GM21515 (cell line): ENCODE data around the gene ZDHHC5.
"Not testable (repeated sequence)": the region's sequence is repeated elsewhere in the genome, so short reads cannot be mapped to it uniquely, and the experiment has no call there.

ENCODE experiments used
- ATAC-seq: cut with Tn5 transposase; IDR thresholded peaks from one replicate; pipeline ENCODE4 v1.9.1; 2021; ENCODE audit not compliant: unreplicated experiment

ZDHHC5 gene

DNA sequence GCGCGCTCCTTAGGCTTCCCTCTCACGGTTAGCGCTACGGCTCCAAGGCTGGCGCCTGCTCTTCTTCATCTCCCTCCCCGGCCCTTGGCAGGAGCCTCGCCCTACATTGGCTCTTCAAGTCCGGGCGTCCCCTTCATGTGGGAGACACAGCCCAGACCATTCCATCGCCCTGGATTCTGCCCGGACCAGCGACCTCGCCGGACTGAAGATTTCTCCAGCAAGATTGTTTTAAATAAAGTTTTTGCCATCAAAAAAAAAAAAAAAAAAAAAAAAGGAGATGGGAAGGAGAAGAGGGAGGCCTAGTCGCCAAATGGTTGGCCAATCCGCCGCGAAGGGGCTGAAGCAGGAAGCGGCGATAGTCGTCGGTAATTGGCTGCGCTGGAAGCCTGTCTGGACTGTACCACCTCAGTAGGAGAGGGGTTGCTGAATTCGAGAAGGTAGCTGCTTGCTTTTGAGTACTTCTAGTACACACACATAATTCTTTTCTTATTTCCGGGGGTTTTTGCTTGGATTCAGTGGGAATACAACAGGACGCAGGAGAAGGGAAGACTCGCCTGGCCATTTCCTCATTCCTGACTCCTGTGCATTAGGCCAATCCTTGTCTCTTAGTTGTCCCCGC is 688 bp upstream of the ZDHHC5 start:
- peak; percentile 69 for ATAC-seq

DNA sequence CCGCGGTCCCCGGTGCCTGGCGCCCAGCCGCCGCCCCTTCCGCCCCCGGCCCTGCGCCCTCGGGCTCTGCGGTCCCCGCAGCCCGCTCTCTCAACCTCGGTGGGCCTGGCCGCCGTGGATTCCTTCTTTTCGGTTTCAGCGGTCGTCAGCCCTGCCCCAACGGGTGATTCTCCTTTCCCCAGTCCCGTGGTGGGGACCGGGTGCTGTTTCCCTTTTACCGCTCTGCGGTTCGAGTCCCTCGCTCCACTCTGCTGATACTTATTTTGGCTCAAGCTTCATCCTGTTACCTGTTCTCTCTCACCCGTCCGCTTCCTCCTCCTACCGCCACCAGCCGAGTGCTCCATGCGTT is 494 bp downstream of the ZDHHC5 start:
- peak; percentile 10 for ATAC-seq

DNA sequence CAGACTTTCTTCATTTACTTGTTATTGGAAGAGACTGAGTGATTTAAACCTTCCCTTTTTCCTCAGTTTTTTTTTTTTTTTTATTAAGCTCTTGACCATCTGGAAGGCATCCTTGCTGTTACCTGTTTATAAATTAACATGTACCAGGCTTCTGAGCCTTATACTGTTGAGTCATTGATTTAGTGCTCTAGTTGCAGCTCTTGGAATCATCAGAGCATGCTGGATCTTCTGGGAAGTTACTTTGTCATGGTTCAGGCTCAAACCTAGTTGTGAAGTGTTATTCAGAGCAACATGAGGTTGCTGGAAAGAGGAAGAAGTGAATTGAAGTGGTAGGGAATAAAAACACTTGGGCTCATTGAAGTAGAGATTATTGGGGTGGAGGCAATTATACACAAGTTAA is 6.3 kb downstream of the ZDHHC5 start:
- no peak for ATAC-seq

DNA sequence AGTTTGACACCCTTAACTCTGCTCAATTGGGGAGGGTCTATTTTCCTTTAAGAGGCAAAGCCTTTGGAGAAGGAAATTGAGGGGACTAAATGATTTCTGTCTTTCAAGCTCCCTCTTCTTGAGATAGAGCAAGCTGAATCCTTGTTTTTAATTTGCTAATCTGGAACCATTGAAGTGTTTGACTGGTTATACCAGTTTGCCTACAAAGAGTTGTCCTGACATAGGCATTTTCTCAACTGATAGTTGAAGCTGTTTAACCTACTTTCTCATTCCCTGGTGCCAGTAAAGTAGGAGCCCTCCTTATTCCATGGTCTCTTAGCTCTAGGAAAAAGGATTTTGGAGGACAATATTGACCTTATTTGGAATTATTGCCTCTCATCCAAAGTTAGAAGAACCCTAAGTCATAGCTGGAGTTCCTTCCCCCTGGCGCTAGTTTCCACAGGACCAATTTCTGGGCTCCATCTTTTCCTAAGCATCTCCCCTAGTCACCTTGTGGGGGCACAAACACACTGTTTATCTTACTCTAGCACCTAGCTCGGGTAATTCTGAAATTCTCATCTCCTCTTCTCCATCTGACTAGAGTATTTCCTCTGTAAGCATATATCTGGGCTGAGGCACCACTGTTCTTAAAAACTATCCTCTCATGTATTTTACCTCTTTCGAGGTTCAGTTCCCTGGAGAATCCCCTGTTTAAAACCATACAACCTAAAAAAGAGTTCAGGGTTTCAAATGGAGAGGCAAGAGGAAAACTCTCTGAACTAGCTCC is 7.4 kb downstream of the ZDHHC5 start:
- no peak for ATAC-seq

DNA sequence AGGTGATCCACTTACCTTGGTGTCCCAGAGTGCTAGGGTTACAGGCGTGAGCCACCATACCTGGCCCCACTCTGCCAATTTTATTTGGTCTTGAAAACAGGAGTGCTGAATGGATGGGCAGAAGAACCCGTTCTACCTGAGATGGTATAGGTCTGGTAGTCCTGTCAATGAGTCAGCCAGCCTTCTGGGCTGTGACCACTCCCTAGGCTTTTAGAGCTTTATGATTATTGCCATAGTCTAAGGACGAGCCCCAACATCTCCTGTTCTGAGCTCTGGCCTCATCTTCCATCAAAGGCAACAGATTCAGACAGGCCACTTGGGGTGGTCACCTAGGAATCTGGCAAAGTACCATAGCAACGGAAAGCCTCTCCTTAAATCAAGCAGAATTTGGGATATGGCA is 11.5 kb downstream of the ZDHHC5 start:
- ATAC-seq: no peak

DNA sequence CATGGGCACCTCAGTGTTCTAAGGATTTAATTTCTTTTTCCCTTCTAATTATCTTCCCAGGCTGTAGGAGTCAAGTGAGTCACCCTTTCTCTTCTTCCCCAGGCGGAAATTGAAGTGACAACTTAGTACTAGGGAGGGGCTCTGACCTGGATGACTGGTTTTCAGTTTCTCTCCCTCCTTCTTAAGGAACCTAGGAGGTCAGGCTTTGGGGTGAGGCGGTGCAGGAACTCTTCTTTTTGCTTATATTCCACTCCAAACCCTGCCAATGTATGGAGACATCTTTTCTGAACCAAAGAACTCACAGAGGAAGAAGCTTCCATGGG is 12.6 kb downstream of the ZDHHC5 start:
- ATAC-seq: no peak

DNA sequence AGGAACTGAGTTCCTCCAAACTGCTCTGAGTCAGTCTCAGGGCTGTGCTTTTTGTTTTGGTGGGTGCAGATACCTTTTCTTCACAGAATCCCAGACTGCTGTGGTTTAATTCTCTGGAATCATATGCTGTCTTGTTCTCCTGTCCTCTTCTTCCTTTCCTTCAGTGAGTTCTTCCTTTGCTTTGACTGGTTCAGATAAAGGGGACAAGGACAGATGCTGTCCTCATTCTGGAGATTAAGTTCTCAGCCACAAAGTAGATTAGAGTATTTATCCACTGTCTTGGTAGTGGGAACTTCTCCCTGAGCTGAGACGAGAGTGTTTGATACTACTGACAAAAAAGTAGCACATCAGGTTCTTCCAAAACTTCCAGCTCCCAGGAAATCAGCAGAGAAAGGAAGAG is 13.3 kb downstream of the ZDHHC5 start:
- ATAC-seq: no peak

DNA sequence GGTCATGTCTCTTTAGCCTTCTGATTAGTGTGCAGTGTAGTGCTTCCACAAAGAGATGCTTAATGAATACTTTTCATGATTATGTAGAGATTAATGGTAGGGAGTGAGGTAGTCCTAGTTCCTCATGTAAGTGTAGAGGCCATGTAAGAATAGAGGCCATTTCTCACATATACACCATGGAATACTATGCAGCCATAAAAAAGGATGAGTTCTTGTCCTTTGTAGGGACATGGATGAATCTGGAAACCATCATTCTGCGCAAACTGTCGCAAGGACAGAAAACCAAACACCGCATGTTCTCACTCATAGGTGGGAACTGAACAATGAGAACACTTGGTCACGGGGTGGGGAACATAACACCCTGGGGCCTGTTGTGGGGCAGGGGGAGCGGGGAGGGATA is 22.6 kb downstream of the ZDHHC5 start:
- not testable (repeated sequence) for ATAC-seq

DNA sequence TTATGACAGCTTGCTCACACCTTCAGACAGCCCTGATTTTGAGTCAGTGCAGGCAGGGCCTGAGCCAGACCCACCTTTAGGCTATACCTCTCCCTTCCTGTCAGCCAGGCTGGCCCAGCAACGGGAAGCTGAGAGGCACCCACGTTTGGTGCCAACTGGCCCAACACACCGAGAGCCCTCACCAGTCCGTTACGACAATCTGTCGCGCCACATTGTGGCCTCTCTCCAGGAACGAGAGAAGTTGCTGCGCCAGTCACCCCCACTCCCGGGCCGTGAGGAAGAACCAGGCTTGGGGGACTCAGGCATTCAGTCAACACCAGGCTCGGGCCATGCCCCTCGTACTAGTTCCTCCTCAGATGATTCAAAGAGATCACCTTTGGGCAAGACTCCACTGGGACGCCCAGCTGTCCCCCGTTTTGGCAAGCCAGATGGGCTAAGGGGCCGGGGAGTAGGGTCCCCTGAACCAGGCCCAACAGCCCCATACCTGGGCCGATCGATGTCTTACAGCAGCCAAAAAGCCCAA is 31.0 kb downstream of the ZDHHC5 start:
- no peak for ATAC-seq

DNA sequence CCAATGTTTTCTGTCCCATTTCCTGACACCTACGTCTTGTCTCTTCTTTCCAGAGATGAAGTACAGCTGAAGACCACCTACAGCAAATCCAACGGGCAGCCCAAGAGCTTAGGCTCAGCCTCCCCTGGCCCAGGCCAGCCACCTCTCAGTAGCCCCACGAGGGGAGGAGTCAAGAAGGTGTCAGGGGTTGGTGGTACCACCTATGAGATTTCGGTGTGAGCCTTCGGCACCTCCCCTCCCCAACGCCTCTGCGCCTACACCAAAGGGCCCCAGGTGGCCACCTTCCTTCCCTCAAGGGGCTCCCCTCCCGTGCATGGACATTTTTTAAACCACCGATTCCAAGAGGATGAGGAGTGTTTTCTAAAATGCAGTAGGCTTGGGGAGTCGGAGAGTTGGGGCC is 31.9 kb downstream of the ZDHHC5 start:
- ATAC-seq: no peak

DNA sequence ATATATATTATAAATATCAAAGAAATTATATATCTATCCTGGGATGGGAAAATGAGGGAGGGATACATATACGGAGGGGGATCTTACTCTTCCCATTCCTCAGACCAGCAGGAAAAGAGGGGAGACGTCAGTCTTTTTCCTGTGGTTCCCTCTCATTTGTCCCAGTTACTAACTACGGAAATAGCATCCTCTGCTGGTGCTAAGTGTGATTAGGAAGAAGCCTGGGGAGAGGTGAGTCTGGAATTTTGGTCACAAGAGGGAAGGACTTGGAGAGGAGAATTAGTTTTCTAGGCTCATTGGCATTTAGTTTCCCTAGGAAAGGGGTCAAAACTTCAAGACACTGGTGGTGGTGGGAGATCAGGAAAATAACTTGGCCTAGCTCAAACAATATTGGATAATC is 32.5 kb downstream of the ZDHHC5 start:
- no peak for ATAC-seq

DNA sequence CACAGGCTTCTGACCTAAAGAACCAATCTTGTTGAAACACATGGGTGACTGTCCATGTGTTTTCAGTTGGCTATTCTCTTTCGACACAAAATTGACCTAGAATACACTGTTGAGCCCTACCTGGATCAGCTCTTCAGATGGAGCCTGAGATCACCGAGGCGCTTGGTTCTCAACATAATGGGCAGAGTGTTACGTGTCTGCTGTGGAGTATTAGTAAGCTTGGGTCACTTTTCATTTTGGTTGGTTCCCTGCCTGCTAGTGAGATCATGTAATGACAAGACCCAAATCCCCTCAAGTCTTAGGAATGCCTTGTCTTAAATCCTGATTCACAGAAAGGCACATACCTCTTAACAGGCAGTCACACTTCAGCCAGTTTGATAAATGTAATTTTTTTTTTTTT is 35.4 kb downstream of the ZDHHC5 start:
- ATAC-seq: no peak

DNA sequence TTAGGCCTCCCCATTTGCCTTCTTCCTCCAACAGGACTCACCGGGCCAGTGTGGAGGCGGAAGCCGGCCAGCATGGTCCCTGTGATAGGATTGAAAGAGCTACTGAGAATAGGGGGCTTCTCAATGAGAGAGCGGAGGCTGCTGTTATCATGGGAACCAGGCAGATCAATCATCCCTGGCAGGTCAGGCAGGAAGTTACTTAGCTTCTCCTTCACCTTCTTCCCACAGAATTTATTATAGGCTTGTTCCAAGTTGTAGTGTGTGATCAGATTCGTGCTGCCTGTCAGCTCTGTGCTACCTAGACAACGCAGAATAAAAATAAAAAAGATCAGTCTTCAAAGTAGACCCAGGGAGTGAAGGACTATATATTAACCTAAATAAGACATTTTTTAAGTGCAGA is 37.0 kb downstream of the ZDHHC5 start:
- no peak for ATAC-seq

DNA sequence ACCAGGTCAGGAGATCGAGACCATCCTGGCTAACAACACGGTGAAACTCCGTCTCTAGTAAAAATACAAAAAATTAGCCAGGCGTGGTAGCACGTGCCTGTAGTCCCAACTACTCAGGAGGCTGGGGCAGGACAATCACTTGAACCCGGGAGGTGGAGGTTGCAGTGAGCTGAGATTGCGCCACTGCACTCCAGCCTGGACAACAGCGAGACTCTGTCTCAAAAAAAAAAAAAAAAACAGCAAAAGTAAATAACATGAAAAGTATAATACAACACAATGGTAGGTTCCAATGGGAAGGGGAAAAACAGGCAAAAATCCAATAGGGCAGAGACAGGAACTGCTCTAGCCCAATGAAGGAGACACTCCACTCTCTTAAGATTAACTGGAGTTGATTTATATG is 37.5 kb downstream of the ZDHHC5 start:
- ATAC-seq: not testable (repeated sequence)

DNA sequence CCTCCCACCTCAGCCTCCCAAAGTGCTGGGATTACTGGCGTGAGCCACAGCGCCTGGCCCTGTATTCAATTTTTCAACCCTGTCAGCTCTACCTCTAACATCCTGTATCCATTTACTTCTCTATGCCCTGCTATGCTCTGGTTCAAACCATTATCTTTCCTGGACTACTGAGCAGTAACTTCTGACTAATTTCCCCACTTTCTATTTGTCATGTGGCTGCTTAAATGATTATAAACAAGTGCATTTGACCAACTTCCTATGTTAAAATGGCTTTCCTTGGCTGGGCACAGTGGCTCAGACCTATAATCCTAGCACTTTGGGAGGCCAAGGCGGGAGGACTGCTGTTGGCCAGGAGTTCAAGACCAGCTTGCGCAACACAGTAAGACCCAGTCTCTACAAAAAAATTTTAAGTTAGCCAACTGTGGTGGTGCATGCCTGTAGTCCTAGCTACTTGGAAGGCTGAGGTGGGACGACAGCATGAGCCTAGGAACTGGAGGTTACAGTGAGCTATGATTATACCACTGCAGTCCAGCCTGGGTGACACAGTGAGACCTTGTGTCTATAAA is 42.0 kb downstream of the ZDHHC5 start:
- ATAC-seq: no peak

DNA sequence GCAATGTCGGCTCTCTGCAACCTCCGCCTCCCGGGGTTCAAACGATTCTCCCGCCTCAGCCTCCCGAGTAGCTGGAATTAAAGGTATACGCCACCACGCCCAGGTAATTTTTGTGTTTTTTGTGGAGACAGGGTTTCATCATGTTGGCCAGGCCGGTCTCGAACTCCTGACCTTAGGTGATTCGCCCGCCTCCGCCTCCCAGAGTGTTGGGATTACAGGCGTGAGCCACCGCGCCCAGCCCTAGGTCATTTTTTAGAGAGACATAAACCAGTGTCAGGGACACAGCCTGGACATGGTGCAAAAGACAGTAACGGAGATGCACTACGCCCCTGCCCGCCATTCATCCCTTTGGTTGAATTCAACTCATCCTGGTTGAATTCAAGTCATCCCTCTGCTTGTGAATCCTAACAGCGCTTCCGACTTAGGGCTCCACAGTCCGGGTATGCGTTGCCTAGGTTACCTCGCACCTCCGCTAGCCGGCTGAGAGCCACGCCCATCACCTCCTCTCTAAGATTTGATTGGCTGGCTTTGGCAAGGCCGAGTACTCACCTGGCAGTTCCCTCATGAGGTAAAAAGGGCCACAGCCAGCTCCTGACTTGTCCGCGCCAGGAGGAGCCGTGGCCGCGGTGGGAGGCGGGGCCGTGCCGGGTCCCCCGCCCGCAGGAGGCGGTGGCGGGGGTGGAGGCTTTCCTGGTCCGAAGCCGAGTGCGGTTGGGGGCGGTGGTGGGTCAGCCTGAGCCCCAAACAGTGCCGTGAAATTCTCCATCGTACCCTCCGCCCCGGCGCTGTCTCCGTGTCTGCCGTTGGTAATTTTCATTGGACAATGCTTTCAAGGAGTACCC is 43.7 kb downstream of the ZDHHC5 start, which contains the start of gene MED19:
MED19 (minus strand) TSS at position 802 of the 842 bp plus-strand sequence; CDS start at position 766, 36 bp downstream.
- peak; percentile 51 for ATAC-seq

DNA sequence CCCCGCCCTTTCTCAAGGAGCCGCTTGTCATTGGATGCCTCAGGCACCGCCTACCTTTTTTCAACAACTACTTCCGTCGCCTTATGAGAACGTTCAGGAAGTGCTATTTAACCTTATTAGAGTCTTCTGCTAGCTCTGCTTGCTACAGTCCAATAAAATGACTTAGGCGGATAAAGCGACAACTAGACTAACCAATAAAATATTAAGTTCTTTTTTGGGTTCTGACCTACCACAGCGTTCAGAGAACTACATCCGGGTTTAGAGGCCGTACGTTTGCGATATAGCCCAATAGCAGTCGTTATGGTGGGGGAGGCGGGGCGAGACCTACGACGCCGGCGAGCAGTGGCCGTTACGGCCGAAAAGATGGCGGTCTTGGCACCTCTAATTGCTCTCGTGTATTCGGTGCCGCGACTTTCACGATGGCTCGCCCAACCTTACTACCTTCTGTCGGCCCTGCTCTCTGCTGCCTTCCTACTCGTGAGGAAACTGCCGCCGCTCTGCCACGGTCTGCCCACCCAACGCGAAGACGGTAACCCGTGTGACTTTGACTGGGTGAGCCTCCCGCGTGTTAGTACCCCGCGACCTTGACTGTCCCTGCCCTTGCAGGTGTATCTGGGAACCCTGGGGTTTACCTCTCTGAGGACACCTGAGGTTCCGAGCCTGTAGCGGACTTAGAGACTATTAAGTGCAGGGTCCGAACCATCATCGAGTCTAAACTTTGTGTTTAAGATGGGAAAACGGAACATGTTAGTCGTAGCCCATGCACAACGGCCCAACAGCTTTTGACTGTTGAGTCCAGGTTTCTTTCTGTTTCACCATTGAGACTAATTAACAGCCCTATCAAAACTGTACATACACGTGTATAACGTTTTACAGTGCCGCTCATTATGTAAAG is 44.6 kb downstream of the ZDHHC5 start, which contains the start of gene TMX2:
TMX2 (plus strand) TSS at position 338 of the 895 bp plus-strand sequence; CDS start at position 364, 26 bp downstream.
- ATAC-seq: peak; percentile 91

DNA sequence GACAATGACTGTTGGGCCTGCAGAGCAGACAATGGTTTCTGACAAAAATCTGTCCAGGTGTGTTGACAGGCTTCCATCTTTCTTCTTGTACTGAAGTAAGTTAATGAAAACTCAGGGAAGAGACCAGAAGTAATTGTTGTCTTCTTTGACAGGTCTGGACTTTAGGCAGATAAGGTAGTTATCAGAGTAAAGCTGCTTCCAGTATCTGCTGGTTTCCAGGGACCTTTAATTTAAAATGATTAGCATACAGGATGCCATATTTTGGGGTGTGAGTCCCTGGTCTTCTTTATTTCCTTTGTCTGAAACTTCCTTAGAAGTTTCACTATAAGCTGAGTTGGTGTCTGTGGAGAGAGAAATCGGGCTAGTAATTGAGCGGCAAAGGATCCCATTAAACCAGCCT is 45.9 kb downstream of the ZDHHC5 start:
- no peak for ATAC-seq

DNA sequence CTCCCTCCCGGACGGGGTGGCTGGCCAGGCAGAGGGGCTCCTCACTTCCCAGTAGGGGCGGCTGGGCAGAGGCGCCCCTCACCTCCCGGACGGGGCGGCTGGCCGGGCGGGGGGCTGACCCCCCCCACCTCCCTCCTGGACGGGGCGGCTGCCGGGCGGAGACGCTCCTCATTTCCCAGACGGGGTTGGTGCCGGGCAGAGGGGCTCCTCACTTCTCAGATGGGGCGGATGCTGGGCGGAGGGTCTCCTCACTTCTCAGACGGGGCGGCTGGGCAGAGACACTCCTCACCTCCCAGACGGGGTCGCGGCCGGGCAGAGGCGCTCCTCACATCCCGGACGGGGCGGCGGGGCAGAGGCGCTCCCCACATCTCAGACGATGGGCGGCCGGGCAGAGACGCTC is 48.8 kb downstream of the ZDHHC5 start:
- ATAC-seq: not testable (repeated sequence)

DNA sequence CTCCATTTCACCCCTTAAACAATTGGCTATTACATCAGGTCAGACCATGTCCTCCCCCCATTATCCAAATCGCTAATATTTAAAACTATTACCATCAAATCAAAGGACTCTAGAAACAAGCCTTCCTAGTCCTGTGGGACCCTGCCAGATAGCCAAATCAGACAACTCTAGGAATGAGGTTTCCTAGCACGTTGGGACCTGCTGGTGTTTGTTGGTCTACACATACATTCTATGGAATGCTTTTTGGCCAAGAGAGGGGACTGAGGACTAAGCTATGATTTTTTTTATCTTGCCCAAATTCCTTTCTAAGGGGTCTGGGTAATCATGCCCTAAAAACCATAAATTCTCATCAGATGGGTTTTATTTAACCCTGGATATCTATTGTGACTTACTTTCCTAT is 59.3 kb downstream of the ZDHHC5 start:
- ATAC-seq: no peak
